Activated naive CD8-positive, alpha-beta T cell treated with anti-CD3 and anti-CD28 coated beads, Interleukin-2, amount 10 ng/mL, durations not matched to agents 7 days and 5 days (primary cell): ENCODE measurements around the gene GJC3. TPM values are rescaled to one million over a fixed set of nuclear protein-coding genes. Genes with fewer than 3 reads are reported as not detected.

Experiments used
- ATAC-seq: fragments of 150-1000 bp; cut with Tn5 transposase; one replicate; pipeline ENCODE4 v1.10.0; 2021; ENCODE audit warnings: low read depth, moderate library complexity
- POLR2A ChIA-PET: fragments of 350-600 bp; sonication (Branson Sonifier 250); formaldehyde crosslinking; loops from one replicate; lab custom pipeline; 2021; ENCODE audit warnings: antibody characterized with exemption; lab: Charles Lee
- DNase-seq: peaks from one replicate; pipeline ENCODE4 v3.0.0; 2021
- H3K27ac Mint-ChIP-seq: one replicate; pipeline ENCODE4 v1.8.0; 2022; ENCODE audit warnings: mild to moderate bottlenecking, mixed read lengths
- H3K27me3 Mint-ChIP-seq: one replicate; pipeline ENCODE4 v1.8.0; 2022; ENCODE audit warnings: mild to moderate bottlenecking, moderate library complexity, mixed read lengths
- H3K36me3 Mint-ChIP-seq: one replicate; pipeline ENCODE4 v1.8.0; 2021; ENCODE audit warnings: mild to moderate bottlenecking, mixed read lengths
- H3K4me1 Mint-ChIP-seq: one replicate; pipeline ENCODE4 v1.8.0; 2021; ENCODE audit warnings: mixed read lengths
- H3K4me3 Mint-ChIP-seq: one replicate; pipeline ENCODE4 v1.8.0; 2022; ENCODE audit warnings: mild to moderate bottlenecking, moderate library complexity, mixed read lengths
- H3K9me3 Mint-ChIP-seq: one replicate; pipeline ENCODE4 v1.8.0; 2021; ENCODE audit warnings: mixed read lengths
- total RNA-seq, 2 experiments: library from RNA; stranded (reverse); gene quantifications; one replicate each; pipeline ENCODE4 v1.2.3, GENCODE V29; 2021

Gene GJC3
- total RNA-seq, 2 experiments from 2014 or later: not detected

GRCh38 chr7:99881370-99881769, 48.0 kb downstream of the GJC3 start:
- no peak for DNase-seq
- POLR2A ChIA-PET: no interaction called here
- peaks cover 10% of the 10 kb centered on the region for H3K36me3 Mint-ChIP-seq

GRCh38 chr7:99876933-99877332, 52.5 kb downstream of the GJC3 start, which contains the start of gene OR2AE1:
OR2AE1 (minus strand) TSS chr7:99877033; CDS start chr7:99877033, 0 bp downstream.
- Mint-ChIP-seq H3K27me3 (no peaks in the 10 kb centered on the region), H3K4me1 (peaks cover 3% of the 10 kb centered on the region), H3K4me3 (no peak within 1 kb of the TSS), H3K9me3 (peaks cover 2% of the 10 kb centered on the region), H3K27ac (no peak within 1 kb of the TSS), H3K36me3 (peaks cover 2% of the 10 kb centered on the region)
- ATAC-seq: no peak
- POLR2A ChIA-PET: no interaction called here
- no peak for DNase-seq

More at GRCh38 chr7:99881370-99881769, 48.0 kb downstream of the GJC3 start:
- H3K4me3 Mint-ChIP-seq: no peak overlapping the region
- ATAC-seq: no peak
- peaks cover 3% of the 10 kb centered on the region for H3K4me1 Mint-ChIP-seq
- no peaks in the 10 kb centered on the region for H3K9me3 Mint-ChIP-seq
- no peaks in the 10 kb centered on the region for H3K27me3 Mint-ChIP-seq
- H3K27ac Mint-ChIP-seq: no peak overlapping the region

- H3K27ac Mint-ChIP-seq: no peak overlapping the region
- no peak for DNase-seq
- no peak for ATAC-seq
- no peaks in the 10 kb centered on the region for H3K27me3 Mint-ChIP-seq
- POLR2A ChIA-PET: no interaction called here
- H3K9me3 Mint-ChIP-seq: peaks cover 2% of the 10 kb centered on the region
- peaks cover 2% of the 10 kb centered on the region for H3K36me3 Mint-ChIP-seq
- peaks cover 3% of the 10 kb centered on the region for H3K4me1 Mint-ChIP-seq
- H3K4me3 Mint-ChIP-seq: no peak overlapping the region
Measured at GRCh38 chr7:99876491-99876890, 52.9 kb downstream of the GJC3 start.

Other genes starting within 250 kb of the GJC3 start
- not detected for gene CYP3A5, start 249.6 kb downstream of the GJC3 start, total RNA-seq
- not detected for gene CYP3A7, start 194.4 kb downstream of the GJC3 start, total RNA-seq
- gene CYP3A4, start 145.4 kb downstream of the GJC3 start, total RNA-seq: not detected
- gene CYP3A43, start 101.6 kb downstream of the GJC3 start, total RNA-seq: not detected
- gene OR2AE1, start 52.6 kb downstream of the GJC3 start, total RNA-seq: under 1 TPM; 0.47 to 0.57 TPM
- 10 to 100 TPM; 41.2 to 42.2 TPM for gene TRIM4, start 10.1 kb downstream of the GJC3 start, total RNA-seq
- gene AZGP1, start 46.4 kb upstream of the GJC3 start, total RNA-seq: not detected
- gene ZKSCAN1, start 86.0 kb upstream of the GJC3 start, total RNA-seq: 10 to 100 TPM; 85.5 to 88.8 TPM
- gene ZSCAN21, start 120.2 kb upstream of the GJC3 start, total RNA-seq: 10 to 100 TPM in 1 of 2 experiments, 1 to 10 TPM in 1; 9.8 to 10.1 TPM
- 10 to 100 TPM; 28.0 to 32.6 TPM for gene ZNF3, start 152.1 kb upstream of the GJC3 start, total RNA-seq
- 10 to 100 TPM; 72.4 to 76.7 TPM for gene COPS6, start 159.3 kb upstream of the GJC3 start, total RNA-seq
- 100 to 1,000 TPM; 278 to 307 TPM for gene MCM7, start 171.8 kb upstream of the GJC3 start, total RNA-seq
- 10 to 100 TPM; 15.0 to 16.5 TPM for gene AP4M1, start 172.0 kb upstream of the GJC3 start, total RNA-seq
- gene TAF6, start 189.7 kb upstream of the GJC3 start, total RNA-seq: 10 to 100 TPM; 63.7 to 65.9 TPM
- gene CNPY4, start 190.0 kb upstream of the GJC3 start, total RNA-seq: 10 to 100 TPM; 52.4 to 58.3 TPM
- 1 to 10 TPM; 4.8 to 6.5 TPM for gene MBLAC1, start 197.3 kb upstream of the GJC3 start, total RNA-seq
- gene LAMTOR4, start 219.3 kb upstream of the GJC3 start, total RNA-seq: 100 to 1,000 TPM; 170 to 175 TPM
- gene TRAPPC14, start 229.1 kb upstream of the GJC3 start, total RNA-seq: 10 to 100 TPM; 52.0 to 58.4 TPM
- gene GAL3ST4, start 239.0 kb upstream of the GJC3 start, total RNA-seq: 1 to 10 TPM; 6.7 to 6.9 TPM
- gene GPC2, start 247.8 kb upstream of the GJC3 start, total RNA-seq: 10 to 100 TPM; 12.6 to 13.0 TPM
- gene STAG3, start 248.3 kb upstream of the GJC3 start, total RNA-seq: 10 to 100 TPM; 31.1 to 38.8 TPM